Heart left ventricle (tissue), 13 donors: ENCODE measurements around the gene OLIG2.

Experiments
- CTCF ChIP-seq, 12 donors: fragments of 200-600 bp; sonication (generic) in 4 of 12; IDR thresholded peaks; one replicate each; pipeline versions ENCODE4 v1.5.0 to v1.8.0; 2018 to 2022; ENCODE audit warnings: antibody characterized with exemption in 12 of 12, mild to moderate bottlenecking in 5 of 12
- POLR2A ChIP-seq, 2 donors: fragments of 450-650 bp; IDR thresholded peaks; one replicate each; pipeline ENCODE4 v1.6.1; 2017; ENCODE audit warnings: antibody characterized with exemption in 2 of 2, mild to moderate bottlenecking in 2 of 2, moderate library complexity in 2 of 2
- donor health status: ischemic (EF 13 %, LVEDD 7.1; RV severe dilation, severe dysfunction).
- donor health status: DM: no; HTN: yes; CAD: no.
- donor health status: DM: no; HTN: no; CAD: no.
- donor health status: ischemic (EF 25% LVEDD 6.9; RV normal size, moderate dysfunction).
- donor health status: ischemic (EF 25% LVEDD 5.7; RV mildly dilated, moderate dysfunction).
- donor health status: ischemic (EF 35%, LVEDD 5.7; RV mildly dilated, moderate dysfunction).
- donor health status: nonischemic (EF 11% LVEDD 7.7; RV severe dilation, severe dysfunction).
- donor health status: DM: yes; HTN: yes; CAD: no.
- donor health status: PGD.
- donor health status: ischemic (EF 29% LVEDD 5.4; RV normal size, mild dysfunction).
- donor health status: nonischemic (EF 23%, LVEDD 6.1; RV moderate dilation, normal function).

DNA sequence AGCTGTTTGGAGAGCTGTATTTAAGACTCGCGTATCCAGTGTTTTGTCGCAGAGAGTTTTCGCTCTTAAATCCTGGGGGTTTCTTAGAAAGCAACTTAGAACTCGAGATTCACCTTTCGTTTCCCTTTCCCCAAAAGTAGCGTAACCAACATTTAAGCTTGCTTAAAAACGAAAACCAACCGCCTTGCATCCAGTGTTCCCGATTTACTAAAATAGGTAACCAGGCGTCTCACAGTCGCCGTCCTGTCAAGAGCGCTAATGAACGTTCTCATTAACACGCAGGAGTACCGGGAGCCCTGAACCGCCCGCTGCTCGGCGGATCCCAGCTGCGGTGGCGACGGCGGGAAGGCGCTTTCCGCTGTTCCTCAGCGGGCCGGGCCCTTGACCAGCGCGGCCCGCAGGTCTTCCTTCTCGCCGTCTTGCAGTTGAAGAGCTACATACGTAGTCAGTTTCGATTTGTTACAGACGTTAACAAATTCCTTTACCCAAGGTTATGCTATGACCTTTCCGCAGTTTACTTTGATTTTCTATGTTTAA lies 46.1 kb downstream of the OLIG2 start:
- no peak for TF ChIP-seq CTCF (IDR thresholded peaks at IDR 0.05)
- TF ChIP-seq POLR2A (IDR thresholded peaks at IDR 0.05), result no peak
